Prostate gland (tissue), 2 donors: ENCODE data around the gene SKIC8. TPM values are rescaled to one million over a fixed set of nuclear protein-coding genes. Genes with fewer than 3 reads are reported as not detected.

Experiments used
- DNase-seq: peaks from one replicate; pipeline ENCODE4 v3.0.0-alpha.2; 2019; ENCODE audit warnings: low spot score
- H3K27ac ChIP-seq, 2 donors: fragments of 200-600 bp; sonication (generic); 2 replicates each; pipeline ENCODE4 v1.5.1; 2017 to 2019
- H3K27me3 ChIP-seq: fragments of 200-600 bp; sonication (generic); replicated peaks from 2 replicates; pipeline ENCODE4 v1.5.1; 2019; ENCODE audit not compliant: insufficient read depth
- H3K36me3 ChIP-seq, 2 donors: fragments of 200-600 bp; sonication (generic); 1 replicate in 1 of 2; 2 replicates in 1 of 2; pipeline versions ENCODE4 v1.5.1 to v1.8.1; 2017 to 2019
- H3K4me1 ChIP-seq: fragments of 200-600 bp; sonication (generic); replicated peaks from 2 replicates; pipeline ENCODE4 v1.5.1; 2019
- H3K4me3 ChIP-seq, 2 donors: fragments of 200-600 bp; sonication (generic); 2 replicates each; pipeline ENCODE4 v1.5.1; 2017 to 2019
- H3K9me3 ChIP-seq: fragments of 200-600 bp; sonication (generic); 2 replicates; pipeline ENCODE4 v1.5.1; 2017
- CTCF ChIP-seq, 4 experiments: fragments of 200-600 bp in 2 of 4; fragments of 450-650 bp in 2 of 4; sonication (generic) in 2 of 4; IDR thresholded peaks; 1 replicate in 3 of 4; 2 replicates in 1 of 4; pipeline ENCODE4 v1.5.1; 2016 to 2019; ENCODE audit warnings: antibody characterized with exemption in 4 of 4, mild to moderate bottlenecking in 2 of 4, moderate library complexity in 2 of 4
- POLR2A ChIP-seq: fragments of 450-650 bp; IDR thresholded peaks from one replicate; pipeline ENCODE4 v1.6.1; 2016; ENCODE audit warnings: antibody characterized with exemption, mild to moderate bottlenecking
- POLR2AphosphoS5 ChIP-seq: sonication (generic); formaldehyde crosslinking; IDR thresholded peaks from one replicate; pipeline ENCODE4 v1.6.1; 2017; ENCODE audit warnings: antibody characterized with exemption
- WGBS: methylation state at CpG from one replicate; pipeline ENCODE4 v1.1.5; 2018; 5-methylcytosine and 5-hydroxymethylcytosine counted together
- intact Hi-C: fragments of 100-400 bp; cut with DNase I; formaldehyde crosslinking; loops from one replicate; pipeline ENCODE4 v1.14.2; 2022
- total RNA-seq, 2 donors: library from RNA; depleted of rRNA; stranded (reverse); fragments of >200 nt; gene quantifications; one replicate each; pipeline ENCODE4 v1.1.0, GENCODE V29; 2016

SKIC8 gene
- total RNA-seq, 2 donors from 2014 or later = 58.1 to 109 TPM

GRCh38 chr15:78272316-78272715, 27.1 kb downstream of the SKIC8 start:
- TF ChIP-seq POLR2A = no peak
- no peak for TF ChIP-seq CTCF (IDR thresholded peaks at IDR 0.05)
- no peak for TF ChIP-seq POLR2AphosphoS5
- intact Hi-C loops = no loop called here
- H3K27ac ChIP-seq = no peak overlapping the region
- no peak for DNase-seq
- H3K4me1 ChIP-seq = no peaks in the 10 kb centered on the region
- no peak overlapping the region for H3K4me3 ChIP-seq
- H3K27me3 ChIP-seq = no peaks in the 10 kb centered on the region
- no peaks in the 10 kb centered on the region for H3K9me3 ChIP-seq
- WGBS = 77% methylated on average over 2 of the region's 2 CpGs
- H3K36me3 ChIP-seq = no peaks in the 10 kb centered on the region

GRCh38 chr15:78266806-78267205, 32.6 kb downstream of the SKIC8 start:
- TF ChIP-seq CTCF (IDR thresholded peaks at IDR 0.05) (no peak), POLR2A (no peak), POLR2AphosphoS5 (no peak)
- H3K9me3 ChIP-seq = no peaks in the 10 kb centered on the region
- no peaks in the 10 kb centered on the region for H3K27me3 ChIP-seq
- intact Hi-C loops = no loop called here
- 76% methylated on average over 2 of the region's 2 CpGs for WGBS
- H3K4me3 ChIP-seq = no peak overlapping the region
- H3K36me3 ChIP-seq = no peaks in the 10 kb centered on the region
- no peak for DNase-seq
- H3K27ac ChIP-seq = peak overlapping the region; percentile 90 to 93
- H3K4me1 ChIP-seq = peaks cover 3% of the 10 kb centered on the region

GRCh38 chr15:78266229-78266628, 33.2 kb downstream of the SKIC8 start:
- TF ChIP-seq CTCF (IDR thresholded peaks at IDR 0.05) = no peak
- TF ChIP-seq POLR2AphosphoS5 = no peak
- TF ChIP-seq POLR2A = no peak
- Histone ChIP-seq H3K4me3 (peak overlapping the region in 1 of 2 donors; percentile 57), H3K27ac (peak overlapping the region; percentile 90 to 93), H3K36me3 (no peaks in the 10 kb centered on the region), H3K4me1 (peaks cover 3% of the 10 kb centered on the region), H3K9me3 (no peaks in the 10 kb centered on the region), H3K27me3 (no peaks in the 10 kb centered on the region)
- DNase-seq = peak; percentile 27
- intact Hi-C loops = no loop called here

- peaks cover 3% of the 10 kb centered on the region for H3K4me1 ChIP-seq
- intact Hi-C loops = no loop called here
- TF ChIP-seq POLR2AphosphoS5 = peak; percentile 61
- TF ChIP-seq CTCF (IDR thresholded peaks at IDR 0.05) = peak in 1 of 4 experiments; percentile 6
- TF ChIP-seq POLR2A = peak; percentile 31
- no peaks in the 10 kb centered on the region for H3K9me3 ChIP-seq
- H3K27me3 ChIP-seq = no peaks in the 10 kb centered on the region
- H3K27ac ChIP-seq = peak overlapping the region; percentile 90 to 93
- peak overlapping the region in 1 of 2 donors; percentile 57 for H3K4me3 ChIP-seq
- DNase-seq = no peak
- 34% methylated on average over 9 of the region's 9 CpGs for WGBS
- no peaks in the 10 kb centered on the region for H3K36me3 ChIP-seq
Observed at GRCh38 chr15:78265752-78266224, 33.6 kb downstream of the SKIC8 start.

- Histone ChIP-seq H3K27me3 (no peaks in the 10 kb centered on the region), H3K4me1 (peaks cover 3% of the 10 kb centered on the region), H3K36me3 (no peaks in the 10 kb centered on the region), H3K9me3 (no peaks in the 10 kb centered on the region), H3K4me3 (peak overlapping the region; percentile 57 to 60), H3K27ac (peak overlapping the region; percentile 90 to 93)
- 30% methylated on average over 12 of the region's 12 CpGs for WGBS
- no peak for DNase-seq
- no peak for TF ChIP-seq CTCF (IDR thresholded peaks at IDR 0.05)
- TF ChIP-seq POLR2AphosphoS5 = no peak
- TF ChIP-seq POLR2A = no peak
- intact Hi-C loops = no loop called here
Observed at GRCh38 chr15:78265137-78265460, 34.3 kb downstream of the SKIC8 start.
